Measurements from ENCODE around the gene COL18A1.

DNA sequence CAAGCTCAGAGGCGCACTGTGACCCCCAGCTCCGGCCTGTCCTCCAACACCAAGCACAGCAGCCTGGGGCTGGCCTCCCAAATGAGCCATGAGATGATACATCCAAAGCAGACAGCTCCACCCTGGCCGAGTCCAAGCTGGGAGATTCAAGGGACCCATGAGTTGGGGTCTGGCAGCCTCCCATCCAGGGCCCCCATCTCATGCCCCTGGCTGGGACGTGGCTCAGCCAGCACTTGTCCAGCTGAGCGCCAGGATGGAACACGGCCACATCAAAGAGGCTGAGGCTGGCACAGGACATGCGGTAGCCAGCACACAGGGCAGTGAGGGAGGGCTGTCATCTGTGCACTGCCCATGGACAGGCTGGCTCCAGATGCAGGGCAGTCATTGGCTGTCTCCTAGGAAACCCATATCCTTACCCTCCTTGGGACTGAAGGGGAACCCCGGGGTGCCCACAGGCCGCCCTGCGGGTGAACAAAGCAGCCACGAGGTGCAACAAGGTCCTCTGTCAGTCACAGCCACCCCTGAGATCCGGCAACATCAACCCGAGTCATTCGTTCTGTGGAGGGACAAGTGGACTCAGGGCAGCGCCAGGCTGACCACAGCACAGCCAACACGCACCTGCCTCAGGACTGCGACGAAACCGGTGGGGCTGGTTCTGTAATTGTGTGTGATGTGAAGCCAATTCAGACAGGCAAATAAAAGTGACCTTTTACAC is 108.2 kb downstream of the COL18A1 start:
- TF ChIP-seq CEBPB (IDR thresholded peaks at IDR 0.05; ENCODE audit: low read depth, low read length) (no peak), CBX5 (IDR thresholded peaks at IDR 0.05; ENCODE audit: low read depth, low read length) (no peak), YY1 (IDR thresholded peaks at IDR 0.05; ENCODE audit: low read depth, low read length) (no peak)
- TF ChIP-seq, protein P1, sequence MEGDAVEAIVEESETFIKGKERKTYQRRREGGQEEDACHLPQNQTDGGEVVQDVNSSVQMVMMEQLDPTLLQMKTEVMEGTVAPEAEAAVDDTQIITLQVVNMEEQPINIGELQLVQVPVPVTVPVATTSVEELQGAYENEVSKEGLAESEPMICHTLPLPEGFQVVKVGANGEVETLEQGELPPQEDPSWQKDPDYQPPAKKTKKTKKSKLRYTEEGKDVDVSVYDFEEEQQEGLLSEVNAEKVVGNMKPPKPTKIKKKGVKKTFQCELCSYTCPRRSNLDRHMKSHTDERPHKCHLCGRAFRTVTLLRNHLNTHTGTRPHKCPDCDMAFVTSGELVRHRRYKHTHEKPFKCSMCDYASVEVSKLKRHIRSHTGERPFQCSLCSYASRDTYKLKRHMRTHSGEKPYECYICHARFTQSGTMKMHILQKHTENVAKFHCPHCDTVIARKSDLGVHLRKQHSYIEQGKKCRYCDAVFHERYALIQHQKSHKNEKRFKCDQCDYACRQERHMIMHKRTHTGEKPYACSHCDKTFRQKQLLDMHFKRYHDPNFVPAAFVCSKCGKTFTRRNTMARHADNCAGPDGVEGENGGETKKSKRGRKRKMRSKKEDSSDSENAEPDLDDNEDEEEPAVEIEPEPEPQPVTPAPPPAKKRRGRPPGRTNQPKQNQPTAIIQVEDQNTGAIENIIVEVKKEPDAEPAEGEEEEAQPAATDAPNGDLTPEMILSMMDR (IDR thresholded peaks at IDR 0.05; ENCODE audit: control extremely low read depth in 1 of 3, insufficient read depth in 1 of 3, low read depth in 1 of 3, low read length in 3 of 3), result no peak

All from H1 (cell line).